HepG2 (cell line): ENCODE measurements around the gene KIAA0232. TPM values are rescaled to one million over a fixed set of nuclear protein-coding genes. Genes with fewer than 3 reads are reported as not detected.

Experiments used
- BRD4 ChIP-seq: sonication (generic); formaldehyde crosslinking; IDR thresholded peaks from 2 replicates; pipeline ENCODE4 v1.4.0; 2020; ENCODE audit warnings: missing genetic modification reagents
- CHD2 ChIP-seq: IDR thresholded peaks from 2 replicates; pipeline ENCODE4 v1.6.1; 2011; ENCODE audit warnings: low read depth, low read length, improper control_type of control experiment
- CREB1 ChIP-seq, 2 experiments: fragments of 450-650 bp in 1 of 2; IDR thresholded peaks; 2 replicates each; pipeline ENCODE4 v1.6.1; 2016 to 2017; ENCODE audit warnings: control low read depth in 1 of 2, mild to moderate bottlenecking in 1 of 2, missing compliant biosample characterization in 1 of 2, missing genetic modification characterization in 1 of 2
- GABPB1 ChIP-seq: IDR thresholded peaks from 2 replicates; pipeline ENCODE4 v1.6.1; 2016; ENCODE audit warnings: mild to moderate bottlenecking, missing genetic modification reagents, moderate library complexity, missing compliant biosample characterization
- KDM6A ChIP-seq: IDR thresholded peaks from 2 replicates; pipeline ENCODE4 v1.6.1; 2016; ENCODE audit warnings: low read depth
- KLF11 ChIP-seq: IDR thresholded peaks from 2 replicates; pipeline ENCODE4 v1.6.1; 2016; ENCODE audit warnings: missing compliant biosample characterization
- MED8 ChIP-seq: sonication (generic); formaldehyde crosslinking; IDR thresholded peaks from 2 replicates; pipeline ENCODE4 v1.8.1; 2023; ENCODE audit warnings: mild to moderate bottlenecking, missing genetic modification reagents; ENCODE audit not compliant: insufficient replicate concordance
- MXI1 ChIP-seq: IDR thresholded peaks from 3 replicates; pipeline ENCODE4 v1.6.1; 2012; ENCODE audit warnings: low read depth, low read length, inconsistent platforms, borderline replicate concordance
- NFE2L1 ChIP-seq: sonication (generic); formaldehyde crosslinking; IDR thresholded peaks from 2 replicates; pipeline ENCODE4 v1.4.0; 2020; ENCODE audit warnings: missing genetic modification reagents, mild to moderate bottlenecking, borderline replicate concordance
- NFYC ChIP-seq: IDR thresholded peaks from 2 replicates; pipeline ENCODE4 v1.6.1; 2016; ENCODE audit warnings: missing genetic modification reagents, missing compliant biosample characterization
- PBX2 ChIP-seq: IDR thresholded peaks from 2 replicates; pipeline ENCODE4 v1.6.1; 2016; ENCODE audit warnings: control low read depth
- RBM22 ChIP-seq: fragments of 200-400 bp; formaldehyde crosslinking; optimal IDR thresholded peaks from 2 replicates; pipeline ENCODE3; 2017; ENCODE audit warnings: mild to moderate bottlenecking, low read length, moderate library complexity
- REST ChIP-seq, 2 experiments: IDR thresholded peaks; 2 replicates each; pipeline ENCODE4 v1.6.1; 2011 to 2012; ENCODE audit warnings: low read length in 2 of 2, borderline replicate concordance in 1 of 2, low read depth in 1 of 2, mild to moderate bottlenecking in 1 of 2, moderate library complexity in 1 of 2
- SIX1 ChIP-seq: sonication (generic); formaldehyde crosslinking; IDR thresholded peaks from 2 replicates; pipeline ENCODE4 v1.4.0; 2020; ENCODE audit warnings: missing genetic modification reagents, borderline replicate concordance
- SRY ChIP-seq: sonication (generic); formaldehyde crosslinking; IDR thresholded peaks from 2 replicates; pipeline ENCODE4 v1.8.0; 2022; ENCODE audit warnings: mild to moderate bottlenecking, missing genetic modification reagents
- STAG1 ChIP-seq: sonication (generic); formaldehyde crosslinking; IDR thresholded peaks from 2 replicates; pipeline ENCODE4 v1.4.0; 2020; ENCODE audit warnings: missing genetic modification reagents
- ZBTB20 ChIP-seq: sonication (generic); formaldehyde crosslinking; IDR thresholded peaks from 2 replicates; pipeline ENCODE4 v1.8.1; 2023; ENCODE audit warnings: missing genetic modification reagents, low read depth, mild to moderate bottlenecking, borderline replicate concordance
- ZBTB42 ChIP-seq: sonication (generic); formaldehyde crosslinking; IDR thresholded peaks from 2 replicates; pipeline ENCODE4 v1.5.0; 2020; ENCODE audit warnings: mild to moderate bottlenecking, missing genetic modification reagents
- ZFP62 ChIP-seq: sonication (generic); formaldehyde crosslinking; IDR thresholded peaks from 2 replicates; pipeline ENCODE4 v1.4.0; 2020; ENCODE audit warnings: missing genetic modification reagents
- ZFX ChIP-seq: sonication (generic); formaldehyde crosslinking; IDR thresholded peaks from 2 replicates; pipeline ENCODE4 v1.4.0; 2020; ENCODE audit warnings: mild to moderate bottlenecking, low read depth, missing genetic modification reagents, moderate library complexity
- ZNF382 ChIP-seq: sonication (generic); formaldehyde crosslinking; IDR thresholded peaks from 2 replicates; pipeline ENCODE4 v1.5.0; 2020; ENCODE audit warnings: missing genetic modification reagents, mild to moderate bottlenecking, borderline replicate concordance
- ZNF724P ChIP-seq: sonication (generic); formaldehyde crosslinking; IDR thresholded peaks from 2 replicates; pipeline ENCODE4 v1.8.0; 2022; ENCODE audit warnings: missing genetic modification reagents, borderline replicate concordance
- polyA plus RNA-seq, 8 experiments: library from polyadenylated mRNA; depleted of rRNA in 3 of 8; stranded (reverse) in 7 of 8; unstranded in 1 of 8; fragments of >200 nt; fragmentation: Illumina TruSeq in 4 of 8; extraction: Trizol in 4 of 8; gene quantifications; 2 replicates each; pipeline versions ENCODE4 v1.2.1 to v1.2.3, GENCODE V29; 2011 to 2016; ENCODE audit warnings: low read depth in 4 of 8, missing spikeins in 1 of 8, mixed read lengths in 1 of 8; ENCODE audit not compliant: insufficient read depth in 1 of 8
- total RNA-seq, 5 experiments: library from RNA; depleted of rRNA; stranded (reverse); fragments of >200 nt; fragmentation: Illumina TruSeq; extraction: Trizol; gene quantifications; 2 replicates each; pipeline ENCODE4 v1.2.3, GENCODE V29; 2016; ENCODE audit warnings: low read depth in 1 of 5
- TF ChIP-seq, protein P1 (sequence below): sonication (generic); formaldehyde crosslinking; IDR thresholded peaks from 2 replicates; pipeline ENCODE4 v1.4.0; 2020; ENCODE audit warnings: low read depth, missing genetic modification reagents

Gene KIAA0232
- total and polyA plus RNA-seq, 2 of the 13 experiments (the other 11 are each of a cell fraction or from before 2014, with no cell fraction given): 7.8 to 17.1 TPM

- TF ChIP-seq, protein P1, sequence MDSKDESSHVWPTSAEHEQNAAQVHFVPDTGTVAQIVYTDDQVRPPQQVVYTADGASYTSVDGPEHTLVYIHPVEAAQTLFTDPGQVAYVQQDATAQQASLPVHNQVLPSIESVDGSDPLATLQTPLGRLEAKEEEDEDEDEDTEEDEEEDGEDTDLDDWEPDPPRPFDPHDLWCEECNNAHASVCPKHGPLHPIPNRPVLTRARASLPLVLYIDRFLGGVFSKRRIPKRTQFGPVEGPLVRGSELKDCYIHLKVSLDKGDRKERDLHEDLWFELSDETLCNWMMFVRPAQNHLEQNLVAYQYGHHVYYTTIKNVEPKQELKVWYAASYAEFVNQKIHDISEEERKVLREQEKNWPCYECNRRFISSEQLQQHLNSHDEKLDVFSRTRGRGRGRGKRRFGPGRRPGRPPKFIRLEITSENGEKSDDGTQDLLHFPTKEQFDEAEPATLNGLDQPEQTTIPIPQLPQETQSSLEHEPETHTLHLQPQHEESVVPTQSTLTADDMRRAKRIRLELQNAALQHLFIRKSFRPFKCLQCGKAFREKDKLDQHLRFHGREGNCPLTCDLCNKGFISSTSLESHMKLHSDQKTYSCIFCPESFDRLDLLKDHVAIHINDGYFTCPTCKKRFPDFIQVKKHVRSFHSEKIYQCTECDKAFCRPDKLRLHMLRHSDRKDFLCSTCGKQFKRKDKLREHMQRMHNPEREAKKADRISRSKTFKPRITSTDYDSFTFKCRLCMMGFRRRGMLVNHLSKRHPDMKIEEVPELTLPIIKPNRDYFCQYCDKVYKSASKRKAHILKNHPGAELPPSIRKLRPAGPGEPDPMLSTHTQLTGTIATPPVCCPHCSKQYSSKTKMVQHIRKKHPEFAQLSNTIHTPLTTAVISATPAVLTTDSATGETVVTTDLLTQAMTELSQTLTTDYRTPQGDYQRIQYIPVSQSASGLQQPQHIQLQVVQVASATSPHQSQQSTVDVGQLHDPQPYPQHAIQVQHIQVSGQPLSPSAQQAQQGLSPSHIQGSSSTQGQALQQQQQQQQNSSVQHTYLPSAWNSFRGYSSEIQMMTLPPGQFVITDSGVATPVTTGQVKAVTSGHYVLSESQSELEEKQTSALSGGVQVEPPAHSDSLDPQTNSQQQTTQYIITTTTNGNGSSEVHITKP (CRISPR knock-in tag): no peak
- TF ChIP-seq CHD2 (no peak), MED8 (no peak), ZFX (no peak), REST (IDR thresholded peaks at IDR 0.05; ENCODE audit: borderline replicate concordance in 1 of 2, low read depth in 1 of 2, low read length in 2 of 2) (no peak), CREB1 (IDR thresholded peaks at IDR 0.05) (no peak), CREB1 (CRISPR knock-in tag; IDR thresholded peaks at IDR 0.05) (no peak), SRY (no peak; the same call in 1 of the 2 replicates), SIX1 (CRISPR knock-in tag) (no peak), NFYC (CRISPR knock-in tag) (no peak), RBM22 (peak; percentile 56), GABPB1 (no peak), STAG1 (peak; percentile 95), ZBTB42 (CRISPR knock-in tag) (no peak), ZFP62 (CRISPR knock-in tag) (no peak), MXI1 (no peak), ZNF724P (no peak), BRD4 (CRISPR knock-in tag) (no peak), KDM6A (CRISPR knock-in tag) (no peak), KLF11 (CRISPR knock-in tag) (no peak), PBX2 (CRISPR knock-in tag) (no peak), ZNF382 (CRISPR knock-in tag) (no peak), ZBTB20 (CRISPR knock-in tag) (no peak), NFE2L1 (CRISPR knock-in tag) (no peak)
These were observed 91.4 kb downstream of the KIAA0232 start (continued) for GRCh38 chr4:6873792-6874461.
